H9 (cell line): ENCODE data around the gene BARHL2. TPM values are rescaled to one million over a fixed set of nuclear protein-coding genes. Genes with fewer than 3 reads are reported as not detected.

Experiments
- DNase-seq: peaks from one replicate; pipeline ENCODE4 v3.0.0-alpha.2; 2017
- H2AFZ ChIP-seq: one replicate; pipeline ENCODE4 v1.6.1; 2013; ENCODE audit warnings: mild to moderate bottlenecking, low read length, control low read depth, moderate library complexity
- H2AK5ac ChIP-seq: 2 replicates; pipeline ENCODE4 v1.6.1; 2013; ENCODE audit warnings: low read length, control low read depth, mixed read lengths; ENCODE audit not compliant: insufficient read length
- H2BK120ac ChIP-seq: one replicate; pipeline ENCODE4 v1.6.1; 2013; ENCODE audit warnings: low read depth, mild to moderate bottlenecking, low read length, control low read depth, inconsistent platforms; ENCODE audit not compliant: poor library complexity, severe bottlenecking
- H2BK12ac ChIP-seq: 2 replicates; pipeline ENCODE4 v1.6.1; 2013; ENCODE audit warnings: low read length, control low read depth, mixed read lengths, low read depth; ENCODE audit not compliant: insufficient read length
- H2BK15ac ChIP-seq: 2 replicates; pipeline ENCODE4 v1.6.1; 2013; ENCODE audit warnings: low read depth, low read length, control low read depth
- H2BK20ac ChIP-seq: one replicate; pipeline ENCODE4 v1.6.1; 2013; ENCODE audit warnings: low read depth, mild to moderate bottlenecking, low read length, control low read depth, inconsistent platforms; ENCODE audit not compliant: poor library complexity, severe bottlenecking
- H2BK5ac ChIP-seq: 2 replicates; pipeline ENCODE4 v1.6.1; 2013; ENCODE audit warnings: low read length, control low read depth, mixed read lengths; ENCODE audit not compliant: insufficient read length
- H3K14ac ChIP-seq: 2 replicates; pipeline ENCODE4 v1.6.1; 2013; ENCODE audit warnings: low read length, control low read depth; ENCODE audit not compliant: insufficient read depth
- H3K18ac ChIP-seq: 2 replicates; pipeline ENCODE4 v1.6.1; 2013; ENCODE audit warnings: low read depth, mild to moderate bottlenecking, mixed read lengths, low read length, control low read depth; ENCODE audit not compliant: insufficient read length
- H3K23ac ChIP-seq: 2 replicates; pipeline ENCODE4 v1.6.1; 2013; ENCODE audit warnings: low read length, control low read depth, mixed read lengths, low read depth; ENCODE audit not compliant: insufficient read length
- H3K23me2 ChIP-seq: 2 replicates; pipeline ENCODE4 v1.6.1; 2013; ENCODE audit warnings: low read depth, mild to moderate bottlenecking, mixed read lengths, low read length, control low read depth; ENCODE audit not compliant: insufficient read length, poor library complexity, severe bottlenecking
- H3K27ac ChIP-seq: 2 replicates; pipeline ENCODE4 v1.5.1; 2013; ENCODE audit warnings: low read length, control low read depth, mixed read lengths, low read depth; ENCODE audit not compliant: insufficient read length
- H3K27me3 ChIP-seq: 2 replicates; pipeline ENCODE4 v1.6.1; 2013; ENCODE audit warnings: low read length, control low read depth, inconsistent platforms; ENCODE audit not compliant: insufficient read depth
- H3K4ac ChIP-seq: 2 replicates; pipeline ENCODE4 v1.6.1; 2013; ENCODE audit warnings: low read depth, mild to moderate bottlenecking, control low read depth, inconsistent platforms, low read length, moderate library complexity
- H3K4me1 ChIP-seq: 2 replicates; pipeline ENCODE4 v1.6.1; 2013; ENCODE audit warnings: low read length, control low read depth, inconsistent platforms; ENCODE audit not compliant: insufficient read depth
- H3K4me2 ChIP-seq: 2 replicates; pipeline ENCODE4 v1.6.1; 2013; ENCODE audit warnings: low read length, control low read depth, mixed read lengths; ENCODE audit not compliant: insufficient read length, insufficient read depth
- H3K56ac ChIP-seq: 2 replicates; pipeline ENCODE4 v1.6.1; 2013; ENCODE audit warnings: low read depth, mild to moderate bottlenecking, mixed read lengths, low read length, control low read depth; ENCODE audit not compliant: insufficient read length
- H3K79me1 ChIP-seq: 2 replicates; pipeline ENCODE4 v1.6.1; 2013; ENCODE audit warnings: low read depth, mild to moderate bottlenecking, moderate library complexity, low read length, control low read depth, inconsistent platforms; ENCODE audit not compliant: insufficient read depth, poor library complexity, severe bottlenecking
- H3K79me2 ChIP-seq: 2 replicates; pipeline ENCODE4 v1.6.1; 2013; ENCODE audit warnings: low read length, control low read depth, inconsistent platforms; ENCODE audit not compliant: insufficient read depth
- H3K9ac ChIP-seq: 2 replicates; pipeline ENCODE4 v1.6.1; 2013; ENCODE audit warnings: low read length, control low read depth, mixed read lengths; ENCODE audit not compliant: insufficient read length; ENCODE audit errors: extremely low read depth
- H3K9me3 ChIP-seq: one replicate; pipeline ENCODE4 v1.6.1; 2013; ENCODE audit warnings: low read depth, low read length, inconsistent platforms; ENCODE audit not compliant: control insufficient read depth
- H3T11ph ChIP-seq: one replicate; pipeline ENCODE4 v1.6.1; 2013; ENCODE audit warnings: mild to moderate bottlenecking, low read length, control low read depth, inconsistent platforms
- H4K20me1 ChIP-seq: one replicate; pipeline ENCODE4 v1.6.1; 2013; ENCODE audit not compliant: control insufficient read depth, insufficient read length, insufficient read depth
- H4K5ac ChIP-seq: 2 replicates; pipeline ENCODE4 v1.6.1; 2013; ENCODE audit warnings: low read depth, mild to moderate bottlenecking, mixed read lengths, low read length, control low read depth; ENCODE audit not compliant: insufficient read length
- H4K8ac ChIP-seq: replicated peaks from 2 replicates; pipeline ENCODE4 v1.6.1; 2013; ENCODE audit warnings: low read length, control low read depth, mixed read lengths, low read depth; ENCODE audit not compliant: insufficient read length
- H4K91ac ChIP-seq: 2 replicates; pipeline ENCODE4 v1.6.1; 2013; ENCODE audit warnings: low read depth, mild to moderate bottlenecking, moderate library complexity, mixed read lengths, low read length, control low read depth; ENCODE audit not compliant: insufficient read length
- H3K27ac Mint-ChIP-seq, 3 experiments: 2 replicates in 2 of 3; 3 replicates in 1 of 3; pipeline ENCODE4 v1.8.0; 2020 to 2021; ENCODE audit warnings: mixed read lengths in 3 of 3, mild to moderate bottlenecking in 1 of 3, moderate library complexity in 1 of 3
- H3K27me3 Mint-ChIP-seq: 2 replicates; pipeline ENCODE4 v1.8.0; 2021; ENCODE audit warnings: low read depth, mild to moderate bottlenecking, moderate library complexity, mixed read lengths
- H3K36me3 Mint-ChIP-seq, 3 experiments: 2 replicates in 2 of 3; 3 replicates in 1 of 3; pipeline ENCODE4 v1.8.0; 2020 to 2021; ENCODE audit warnings: low read depth in 3 of 3, mixed read lengths in 3 of 3; ENCODE audit not compliant: insufficient read depth in 1 of 3
- H3K4me1 Mint-ChIP-seq, 2 experiments: 2 replicates each; pipeline ENCODE4 v1.8.0; 2020; ENCODE audit warnings: mixed read lengths in 2 of 2
- H3K4me3 Mint-ChIP-seq, 2 experiments: 2 replicates in 1 of 2; 3 replicates in 1 of 2; pipeline ENCODE4 v1.8.0; 2020 to 2021; ENCODE audit warnings: mild to moderate bottlenecking in 2 of 2, mixed read lengths in 2 of 2, moderate library complexity in 1 of 2
- H3K9me3 Mint-ChIP-seq, 2 experiments: 2 replicates in 1 of 2; 3 replicates in 1 of 2; pipeline ENCODE4 v1.8.0; 2020; ENCODE audit warnings: mild to moderate bottlenecking in 2 of 2, mixed read lengths in 2 of 2, moderate library complexity in 1 of 2
- WGBS: extraction: QIAGEN DNeasy Blood & Tissue Kit; methylation state at CpG from one replicate; pipeline ENCODE4 v1.1.7; 2013; ENCODE audit warnings: missing lambda C conversion rate, low lambda C conversion rate, mixed read lengths; ENCODE audit not compliant: insufficient read length; ENCODE audit errors: extremely low coverage; 5-methylcytosine and 5-hydroxymethylcytosine counted together
- total RNA-seq: library from RNA; stranded (reverse); gene quantifications from 2 replicates; pipeline ENCODE4 v1.2.1, GENCODE V29; 2021
- TF ChIP-seq, protein P1 (sequence below): fragments of 200-600 bp; sonication (generic); conservative IDR thresholded peaks from 3 replicates; pipeline ENCODE4 v1.8.0; 2021; ENCODE audit warnings: antibody characterized with exemption, mild to moderate bottlenecking

The BARHL2 gene
- total RNA-seq, 1 experiment from 2014 or later = not detected

DNA sequence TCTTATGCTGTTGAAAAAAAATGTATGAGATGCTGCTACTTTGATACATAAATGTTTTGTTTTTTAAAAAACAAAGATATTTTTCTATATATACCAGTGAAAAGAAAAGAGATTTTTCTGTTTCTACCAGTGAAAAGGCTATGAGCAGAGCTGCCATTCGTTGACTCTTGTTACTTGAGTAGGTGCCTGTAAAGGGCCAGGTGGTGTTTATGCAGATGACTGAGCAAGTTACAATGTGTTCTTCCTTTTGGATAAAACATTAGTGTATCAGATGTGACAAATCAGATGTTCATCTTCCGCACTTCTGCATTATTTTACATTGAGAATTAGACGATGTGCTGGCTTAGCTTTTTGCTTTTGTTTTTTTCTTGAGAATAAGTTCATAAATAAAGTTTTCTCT lies 45.4 kb downstream of the BARHL2 start:
- no peak for DNase-seq
- no peaks in the 10 kb centered on the region for H3K23me2 ChIP-seq
- H2BK15ac ChIP-seq = no peak overlapping the region
- H3K14ac ChIP-seq = no peak overlapping the region
- H3K9me3 ChIP-seq = no peaks in the 10 kb centered on the region
- no peak overlapping the region for H3K4ac ChIP-seq
- no peak overlapping the region for H2BK20ac ChIP-seq
- H4K5ac ChIP-seq = no peak overlapping the region
- H2BK12ac ChIP-seq = no peak overlapping the region
- Mint-ChIP-seq H3K9me3 (peaks cover 19 to 28% of the 10 kb centered on the region in 2 experiments), H3K27me3 (peaks cover 1% of the 10 kb centered on the region; the same call in 1 of the 2 replicates), H3K4me1 (no peaks in the 10 kb centered on the region), H3K36me3 (peaks cover 0 to 22% (median 2%) of the 10 kb centered on the region in 3 experiments; a peak in 5 of 7 replicates), H3K27ac (no peak overlapping the region), H3K4me3 (no peak overlapping the region)
- no peak overlapping the region for H4K91ac ChIP-seq
- no peak overlapping the region for H3K56ac ChIP-seq
- no peaks in the 10 kb centered on the region for H3K27me3 ChIP-seq
- H2AK5ac ChIP-seq = no peak overlapping the region
- no peak overlapping the region for H2BK5ac ChIP-seq
- no peaks in the 10 kb centered on the region for H3K4me1 ChIP-seq
- H3K79me2 ChIP-seq = no peaks in the 10 kb centered on the region
- no peaks in the 10 kb centered on the region for H3K79me1 ChIP-seq
- no peak overlapping the region for H2BK120ac ChIP-seq
- no peak overlapping the region for H3T11ph ChIP-seq
- no peak overlapping the region for H3K23ac ChIP-seq
- TF ChIP-seq, protein P1, sequence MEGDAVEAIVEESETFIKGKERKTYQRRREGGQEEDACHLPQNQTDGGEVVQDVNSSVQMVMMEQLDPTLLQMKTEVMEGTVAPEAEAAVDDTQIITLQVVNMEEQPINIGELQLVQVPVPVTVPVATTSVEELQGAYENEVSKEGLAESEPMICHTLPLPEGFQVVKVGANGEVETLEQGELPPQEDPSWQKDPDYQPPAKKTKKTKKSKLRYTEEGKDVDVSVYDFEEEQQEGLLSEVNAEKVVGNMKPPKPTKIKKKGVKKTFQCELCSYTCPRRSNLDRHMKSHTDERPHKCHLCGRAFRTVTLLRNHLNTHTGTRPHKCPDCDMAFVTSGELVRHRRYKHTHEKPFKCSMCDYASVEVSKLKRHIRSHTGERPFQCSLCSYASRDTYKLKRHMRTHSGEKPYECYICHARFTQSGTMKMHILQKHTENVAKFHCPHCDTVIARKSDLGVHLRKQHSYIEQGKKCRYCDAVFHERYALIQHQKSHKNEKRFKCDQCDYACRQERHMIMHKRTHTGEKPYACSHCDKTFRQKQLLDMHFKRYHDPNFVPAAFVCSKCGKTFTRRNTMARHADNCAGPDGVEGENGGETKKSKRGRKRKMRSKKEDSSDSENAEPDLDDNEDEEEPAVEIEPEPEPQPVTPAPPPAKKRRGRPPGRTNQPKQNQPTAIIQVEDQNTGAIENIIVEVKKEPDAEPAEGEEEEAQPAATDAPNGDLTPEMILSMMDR = no peak
- no peak overlapping the region for H3K9ac ChIP-seq
- no peak overlapping the region for H3K4me2 ChIP-seq
- WGBS = no CpG with 5 or more reads among the region's 3 CpGs
- H4K20me1 ChIP-seq = no peaks in the 10 kb centered on the region
- H3K27ac ChIP-seq = no peak overlapping the region
- no peak overlapping the region for H4K8ac ChIP-seq
- no peak overlapping the region for H2AFZ ChIP-seq
- no peak overlapping the region for H3K18ac ChIP-seq
